Measurements from ENCODE around the gene MINDY4B. TPM values are rescaled to one million over a fixed set of nuclear protein-coding genes. Genes with fewer than 3 reads are reported as not detected.

The MINDY4B gene
- total RNA-seq, 1 experiment from 2014 or later: not detected

- DNase-seq (ENCODE audit: extremely low read depth, low read depth): no peak
These were observed 55.0 kb downstream of the MINDY4B start for GRCh38 chr3:150850191-150850590.

GRCh38 chr3:150848864-150849263 is 56.4 kb downstream of the MINDY4B start:
- DNase-seq (ENCODE audit: extremely low read depth, low read depth): no peak

GRCh38 chr3:150847433-150847832 is 57.8 kb downstream of the MINDY4B start:
- DNase-seq (ENCODE audit: extremely low read depth, low read depth): no peak

GRCh38 chr3:150844484-150844883 is 60.8 kb downstream of the MINDY4B start:
- DNase-seq (ENCODE audit: extremely low read depth, low read depth): no peak

- no peak for DNase-seq (ENCODE audit: extremely low read depth, low read depth)
These were observed 62.0 kb downstream of the MINDY4B start for GRCh38 chr3:150843241-150843640.

GRCh38 chr3:150840802-150841515 is 64.3 kb downstream of the MINDY4B start:
- DNase-seq (ENCODE audit: extremely low read depth, low read depth): no peak

GRCh38 chr3:150830745-150831144 is 74.5 kb downstream of the MINDY4B start:
- no peak for DNase-seq (ENCODE audit: extremely low read depth, low read depth)

- no peak for DNase-seq (ENCODE audit: extremely low read depth, low read depth)
These were observed 75.1 kb downstream of the MINDY4B start for GRCh38 chr3:150830094-150830681.

- DNase-seq (ENCODE audit: extremely low read depth, low read depth): no peak
These were observed 75.8 kb downstream of the MINDY4B start for GRCh38 chr3:150829408-150829807.

GRCh38 chr3:150828997-150829396 is 76.2 kb downstream of the MINDY4B start:
- no peak for DNase-seq (ENCODE audit: extremely low read depth, low read depth)

- no peak for DNase-seq (ENCODE audit: extremely low read depth, low read depth)
These were observed 77.0 kb downstream of the MINDY4B start for GRCh38 chr3:150828261-150828660.

GRCh38 chr3:150826466-150827282 is 78.6 kb downstream of the MINDY4B start:
- DNase-seq (ENCODE audit: extremely low read depth, low read depth): no peak

- DNase-seq (ENCODE audit: extremely low read depth, low read depth): no peak
These were observed 79.3 kb downstream of the MINDY4B start for GRCh38 chr3:150825916-150826377.

GRCh38 chr3:150825192-150825915 is 79.9 kb downstream of the MINDY4B start:
- no peak for DNase-seq (ENCODE audit: extremely low read depth, low read depth)

- DNase-seq (ENCODE audit: extremely low read depth, low read depth): no peak
These were observed 82.0 kb downstream of the MINDY4B start for GRCh38 chr3:150823277-150823676.

GRCh38 chr3:150822636-150823035 is 82.6 kb downstream of the MINDY4B start:
- no peak for DNase-seq (ENCODE audit: extremely low read depth, low read depth)

Other genes with a start within 250 kb of the MINDY4B start
- not detected in 2 replicates for gene ERICH6, start 201.5 kb downstream of the MINDY4B start, total RNA-seq (2014; rRNA removed; shearing (Covaris generic))
- 23.0 and 28.3 TPM in 2 replicates for gene SIAH2, start 142.3 kb downstream of the MINDY4B start, total RNA-seq (2014; rRNA removed; shearing (Covaris generic))
- gene CLRN1, start 67.3 kb upstream of the MINDY4B start, total RNA-seq (2014; rRNA removed; shearing (Covaris generic)): not detected in 2 replicates
- gene MED12L, start 180.2 kb upstream of the MINDY4B start, total RNA-seq (2014; rRNA removed; shearing (Covaris generic)): 0.35 and 0.54 TPM in 2 replicates

Measured in NCI-H460 (cell line).